ENCODE measurements around the gene GRIN1. TPM values are rescaled to one million over a fixed set of nuclear protein-coding genes. Genes with fewer than 3 reads are reported as not detected.
A peak's percentile ranks its signal among the peaks of the same experiment; 100 is the strongest.

The GRIN1 gene
- total and polyA plus RNA-seq, 2 of the 13 experiments (the other 11 are each of a cell fraction or from before 2014, with no cell fraction given): 0.13 TPM; not detected in 1

GRCh38 chr9:137217276-137218211 is 78.6 kb downstream of the GRIN1 start (continued):
- TF ChIP-seq ZBTB14 (CRISPR knock-in tag; IDR thresholded peaks at IDR 0.05): no peak
- TF ChIP-seq SKI (IDR thresholded peaks at IDR 0.05; ENCODE audit: partially characterized antibody): no peak
- peak; percentile 25 for TF ChIP-seq PTBP1 (IDR thresholded peaks at IDR 0.05; ENCODE audit: low read depth, low read length, poor library complexity, severe bottlenecking)
- TF ChIP-seq ZSCAN12 (CRISPR knock-in tag; IDR thresholded peaks at IDR 0.05): no peak
- TF ChIP-seq ZNF207 (IDR thresholded peaks at IDR 0.05; ENCODE audit: borderline replicate concordance): no peak
- no peak for TF ChIP-seq PBX2 (CRISPR knock-in tag; IDR thresholded peaks at IDR 0.05)
- peak; percentile 73; the same call in 1 of the 2 replicates for TF ChIP-seq ZNF614 (CRISPR knock-in tag; IDR thresholded peaks at IDR 0.05; ENCODE audit: borderline replicate concordance)
- peak; percentile 21; the same call in 1 of the 2 replicates for TF ChIP-seq HDAC2 (CRISPR knock-in tag; IDR thresholded peaks at IDR 0.05)
- TF ChIP-seq ZNF891 (CRISPR knock-in tag; IDR thresholded peaks at IDR 0.05): peak; percentile 17; the same call in 1 of the 2 replicates
- TF ChIP-seq ZNF780A (CRISPR knock-in tag; IDR thresholded peaks at IDR 0.05): no peak
- no peak for TF ChIP-seq ZNF549 (CRISPR knock-in tag; IDR thresholded peaks at IDR 0.05)
- peak; percentile 26; the same call in 1 of the 2 replicates for TF ChIP-seq ZNF232 (CRISPR knock-in tag; IDR thresholded peaks at IDR 0.05; ENCODE audit: borderline replicate concordance)
- peak; percentile 33; the same call in 1 of the 2 replicates for TF ChIP-seq MYC (CRISPR knock-in tag; IDR thresholded peaks at IDR 0.05; ENCODE audit: borderline replicate concordance)
- TF ChIP-seq ZNF572 (CRISPR knock-in tag; IDR thresholded peaks at IDR 0.05): peak; percentile 51; the same call in 1 of the 2 replicates
- TF ChIP-seq TCF7L2 (IDR thresholded peaks at IDR 0.05; ENCODE audit: low read depth, low read length): no peak
- peak; percentile 63; the same call in 1 of the 3 replicates for TF ChIP-seq MXI1 (IDR thresholded peaks at IDR 0.05; ENCODE audit: borderline replicate concordance, low read depth, low read length)
- TF ChIP-seq BRCA1 (CRISPR knock-in tag; IDR thresholded peaks at IDR 0.05): no peak
- TF ChIP-seq ARNTL (CRISPR knock-in tag; IDR thresholded peaks at IDR 0.05): peak; percentile 65
- TF ChIP-seq POLR2G (IDR thresholded peaks at IDR 0.05; ENCODE audit: low read depth, low read length): peak; percentile 78
- TF ChIP-seq HNRNPH1 (optimal IDR thresholded peaks at IDR 0.05; ENCODE audit: low read depth, low read length): no peak
- TF ChIP-seq USF2 (IDR thresholded peaks at IDR 0.05; ENCODE audit: low read depth, low read length): no peak
- TF ChIP-seq USF2 (CRISPR knock-in tag; IDR thresholded peaks at IDR 0.05; ENCODE audit: borderline replicate concordance): no peak
- TF ChIP-seq CBX5 (CRISPR knock-in tag; IDR thresholded peaks at IDR 0.05; ENCODE audit: borderline replicate concordance): no peak
- TF ChIP-seq MTF1 (CRISPR knock-in tag; IDR thresholded peaks at IDR 0.05): no peak

Measured in HepG2 (cell line).